Effector memory CD4-positive, alpha-beta T cell (primary cell): Measurements from ENCODE around the gene CES4A.

Experiments
- DNase-seq, 3 donors: peaks; one replicate each; pipeline ENCODE4 v3.0.0-alpha.2; 2020
- H3K27ac ChIP-seq: 2 replicates; pipeline ENCODE4 v1.7.0; 2013; ENCODE audit warnings: mild to moderate bottlenecking, low read length, moderate library complexity; ENCODE audit not compliant: insufficient read depth, poor library complexity, severe bottlenecking
- H3K27me3 ChIP-seq: replicated peaks from 2 replicates; pipeline ENCODE4 v1.7.0; 2013; ENCODE audit warnings: mild to moderate bottlenecking, low read length; ENCODE audit not compliant: insufficient read depth, control insufficient read depth, poor library complexity, severe bottlenecking
- H3K36me3 ChIP-seq: 2 replicates; pipeline ENCODE4 v1.7.0; 2013; ENCODE audit warnings: mild to moderate bottlenecking, low read length, moderate library complexity; ENCODE audit not compliant: control insufficient read depth, insufficient read depth
- H3K4me1 ChIP-seq: 2 replicates; pipeline ENCODE4 v1.7.0; 2013; ENCODE audit warnings: low read length, mild to moderate bottlenecking; ENCODE audit not compliant: control insufficient read depth, insufficient read depth, poor library complexity, severe bottlenecking
- H3K4me3 ChIP-seq: 2 replicates; pipeline ENCODE4 v1.7.0; 2013; ENCODE audit warnings: low read length, low read depth, mild to moderate bottlenecking; ENCODE audit not compliant: insufficient read depth, poor library complexity, severe bottlenecking
- H3K9me3 ChIP-seq: 2 replicates; pipeline ENCODE4 v1.7.0; 2013; ENCODE audit warnings: mild to moderate bottlenecking, low read length, moderate library complexity; ENCODE audit not compliant: control insufficient read depth

Gene CES4A

GRCh38 chr16:67028167-67028695, 39.8 kb downstream of the CES4A start:
- Histone ChIP-seq H3K4me1 (peaks cover 27% of the 10 kb centered on the region), H3K36me3 (no peaks in the 10 kb centered on the region), H3K27ac (peak overlapping the region; percentile 96), H3K27me3 (no peaks in the 10 kb centered on the region), H3K4me3 (peak overlapping the region; percentile 68), H3K9me3 (no peaks in the 10 kb centered on the region)
- no peak for DNase-seq

GRCh38 chr16:67028696-67029253, 40.4 kb downstream of the CES4A start, which contains the start of gene CBFB:
Gene CBFB (plus strand): TSS chr16:67029149. CDS start chr16:67029408, 259 bp downstream.
- H3K4me3 ChIP-seq = peak within 1 kb of the TSS; percentile 72
- peak; percentile 89 to 93 (median 91) for DNase-seq
- no peaks in the 10 kb centered on the region for H3K36me3 ChIP-seq
- no peaks in the 10 kb centered on the region for H3K9me3 ChIP-seq
- H3K27me3 ChIP-seq = no peaks in the 10 kb centered on the region
- peaks cover 27% of the 10 kb centered on the region for H3K4me1 ChIP-seq
- peak within 1 kb of the TSS; percentile 96 for H3K27ac ChIP-seq

DNA sequence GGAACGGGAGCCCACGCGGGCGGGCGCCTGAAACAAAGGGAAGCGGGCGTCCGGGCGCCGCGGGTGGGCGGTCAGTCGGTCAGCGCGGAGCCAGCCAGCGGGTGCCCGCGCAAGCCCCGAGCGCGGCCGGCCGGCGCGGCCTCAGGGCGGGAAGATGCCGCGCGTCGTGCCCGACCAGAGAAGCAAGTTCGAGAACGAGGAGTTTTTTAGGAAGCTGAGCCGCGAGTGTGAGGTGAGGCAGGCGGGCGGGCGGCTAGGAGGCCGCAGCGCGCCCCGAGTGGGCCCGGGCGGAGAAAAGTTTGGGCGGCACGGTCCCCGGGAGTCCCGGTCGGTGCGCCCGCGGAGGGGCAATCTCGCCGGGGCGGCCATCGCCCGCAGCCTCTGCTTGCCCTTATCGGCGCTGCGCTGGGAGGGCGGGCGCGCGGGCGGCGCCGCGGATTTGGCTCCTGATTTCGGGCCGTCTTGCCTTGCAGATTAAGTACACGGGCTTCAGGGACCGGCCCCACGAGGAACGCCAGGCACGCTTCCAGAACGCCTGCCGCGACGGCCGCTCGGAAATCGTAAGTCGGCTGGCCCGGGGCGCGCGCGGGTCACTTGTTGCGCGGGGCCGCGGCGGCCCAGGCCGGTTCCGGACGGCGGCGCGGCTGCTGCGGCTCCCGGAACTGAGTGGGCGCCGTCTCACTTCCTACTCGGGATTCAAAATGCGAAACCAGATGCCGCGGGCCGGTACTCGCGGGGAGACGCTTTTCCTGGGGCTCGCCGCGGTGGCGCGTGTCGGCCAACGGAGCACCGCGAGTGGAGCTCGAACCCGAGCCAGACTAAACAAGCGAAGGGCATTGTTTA, 41.1 kb downstream of the CES4A start:
- Histone ChIP-seq H3K27me3 (no peaks in the 10 kb centered on the region), H3K9me3 (no peaks in the 10 kb centered on the region), H3K4me1 (peaks cover 31% of the 10 kb centered on the region), H3K27ac (peak overlapping the region; percentile 82), H3K4me3 (peak overlapping the region; percentile 72), H3K36me3 (no peaks in the 10 kb centered on the region)
- DNase-seq = peak; percentile 28 to 49 (median 43)

DNA sequence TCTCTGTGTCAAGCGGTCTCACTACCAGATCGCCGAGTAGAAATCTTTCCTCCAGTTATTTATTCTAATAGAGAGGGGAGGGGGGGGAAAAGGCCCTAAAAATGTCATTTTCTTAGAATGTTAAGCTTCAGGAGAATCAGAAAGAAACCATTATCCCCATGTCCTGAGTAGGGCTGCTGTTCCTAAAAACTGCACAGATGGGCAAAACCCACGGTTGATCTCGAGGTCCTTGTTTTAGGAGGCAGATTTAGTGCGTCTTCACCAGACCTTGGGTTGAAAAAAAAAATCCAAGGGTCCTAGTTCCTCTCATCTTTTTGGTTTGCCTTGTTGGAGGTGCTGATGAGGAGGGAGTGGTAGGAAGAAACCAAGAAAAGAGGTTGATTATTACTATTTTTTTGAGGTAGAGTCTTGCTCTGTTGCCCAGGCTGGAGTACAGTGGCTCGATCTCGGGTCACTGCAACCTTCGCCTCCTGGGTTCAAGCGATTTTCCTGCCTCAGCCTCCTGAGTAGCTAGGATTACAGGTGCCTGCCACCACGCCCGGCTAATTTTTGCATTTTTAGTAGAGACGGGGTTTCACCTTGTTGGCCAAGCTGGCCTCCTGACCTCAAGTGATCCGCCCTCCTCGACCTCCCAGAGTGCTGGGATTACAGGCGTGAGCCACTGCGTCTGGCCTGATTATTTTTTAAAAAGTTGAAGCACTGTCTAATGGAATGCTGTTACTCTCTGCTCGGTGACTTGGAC, 42.0 kb downstream of the CES4A start:
- Histone ChIP-seq H3K27ac (peak overlapping the region; percentile 82), H3K4me3 (peak overlapping the region; percentile 72), H3K9me3 (no peaks in the 10 kb centered on the region), H3K36me3 (no peaks in the 10 kb centered on the region), H3K4me1 (peaks cover 39% of the 10 kb centered on the region), H3K27me3 (no peaks in the 10 kb centered on the region)
- no peak for DNase-seq

GRCh38 chr16:67034487-67034886, 46.1 kb downstream of the CES4A start:
- no peaks in the 10 kb centered on the region for H3K9me3 ChIP-seq
- H3K4me3 ChIP-seq = no peak overlapping the region
- H3K4me1 ChIP-seq = peaks cover 34% of the 10 kb centered on the region
- H3K27me3 ChIP-seq = no peaks in the 10 kb centered on the region
- no peak for DNase-seq
- H3K36me3 ChIP-seq = no peaks in the 10 kb centered on the region
- no peak overlapping the region for H3K27ac ChIP-seq

DNA sequence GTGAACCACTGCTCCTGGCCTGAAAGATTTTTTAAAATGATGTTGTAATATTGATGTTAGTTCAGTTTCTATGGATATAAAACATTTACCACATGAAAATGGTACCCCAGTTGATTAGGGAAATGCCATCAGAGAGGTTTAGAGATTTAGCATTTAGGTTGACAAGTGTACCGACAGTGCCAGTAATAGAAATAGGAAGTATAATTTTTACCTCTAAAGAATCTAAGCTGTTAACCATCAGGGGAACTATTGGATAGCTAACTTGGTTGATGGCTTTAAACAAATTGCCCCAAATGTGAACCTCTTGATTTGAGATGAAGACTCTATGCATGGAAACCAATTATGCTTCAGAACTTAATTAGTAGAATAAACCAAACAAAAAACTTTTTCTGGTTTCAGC, 47.0 kb downstream of the CES4A start:
- Histone ChIP-seq H3K27me3 (no peaks in the 10 kb centered on the region), H3K4me1 (peaks cover 28% of the 10 kb centered on the region), H3K4me3 (no peak overlapping the region), H3K36me3 (no peaks in the 10 kb centered on the region), H3K9me3 (no peaks in the 10 kb centered on the region), H3K27ac (no peak overlapping the region)
- no peak for DNase-seq

- DNase-seq = no peak
- Histone ChIP-seq H3K27me3 (no peaks in the 10 kb centered on the region), H3K36me3 (peaks cover 8% of the 10 kb centered on the region), H3K9me3 (no peaks in the 10 kb centered on the region), H3K4me3 (no peak overlapping the region), H3K27ac (no peak overlapping the region), H3K4me1 (peaks cover 26% of the 10 kb centered on the region)
Measured at GRCh38 chr16:67036323-67036741, 47.9 kb downstream of the CES4A start.

- Histone ChIP-seq H3K9me3 (no peaks in the 10 kb centered on the region), H3K4me3 (no peak overlapping the region), H3K4me1 (peaks cover 11% of the 10 kb centered on the region), H3K27ac (no peak overlapping the region), H3K36me3 (peaks cover 8% of the 10 kb centered on the region), H3K27me3 (no peaks in the 10 kb centered on the region)
- DNase-seq = no peak
Measured at GRCh38 chr16:67039260-67040020, 51.1 kb downstream of the CES4A start.

DNA sequence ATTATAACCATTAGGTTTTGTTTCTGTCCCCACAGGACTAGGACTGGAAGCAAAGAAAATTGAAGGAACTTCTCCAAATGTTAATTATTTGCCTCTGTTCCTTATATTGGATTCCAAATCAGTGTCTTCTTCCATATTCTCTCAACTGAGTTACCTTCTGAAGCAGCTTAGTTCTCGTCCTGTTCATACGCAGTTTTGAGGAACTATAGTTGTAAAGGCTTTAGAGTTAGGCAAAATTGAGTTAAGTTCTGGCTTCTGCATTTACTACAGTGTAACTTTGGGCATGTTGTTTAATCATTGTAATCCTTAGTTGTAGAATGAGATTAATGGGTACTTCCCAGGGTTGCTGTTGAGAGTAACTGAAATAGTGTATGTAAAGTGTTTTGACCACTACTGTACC, 51.8 kb downstream of the CES4A start:
- peaks cover 8% of the 10 kb centered on the region for H3K36me3 ChIP-seq
- DNase-seq = no peak
- no peak overlapping the region for H3K4me3 ChIP-seq

More for the DNA sequence above, 51.8 kb downstream of the CES4A start:
- H3K4me1 ChIP-seq = peaks cover 4% of the 10 kb centered on the region
- no peak overlapping the region for H3K27ac ChIP-seq
- no peaks in the 10 kb centered on the region for H3K27me3 ChIP-seq
- H3K9me3 ChIP-seq = no peaks in the 10 kb centered on the region
